SK-MEL-5 (cell line): ENCODE data around the gene TRPV4. TPM values are rescaled to one million over a fixed set of nuclear protein-coding genes. Genes with fewer than 3 reads are reported as not detected.

Source experiments
- DNase-seq: peaks from one replicate; pipeline ENCODE4 v3.0.0-alpha.2; 2016; ENCODE audit warnings: low read depth, low spot score
- in situ Hi-C: cut with HindIII; loops from 2 replicates; pipeline ENCODE4 v1.10.0; 2016; ENCODE audit warnings: low sequenced_read_pairs, high pct_unique_total_duplicates, low pct_unique_long_range_greater_than_20kb
- total RNA-seq: library from RNA; depleted of rRNA; stranded (reverse); fragments of >200 nt; shearing (Covaris generic); gene quantifications from 2 replicates; pipeline ENCODE4 v1.2.3, GENCODE V29; 2014

The TRPV4 gene
- total RNA-seq, 1 experiment from 2014 or later = 0.13 TPM

DNA sequence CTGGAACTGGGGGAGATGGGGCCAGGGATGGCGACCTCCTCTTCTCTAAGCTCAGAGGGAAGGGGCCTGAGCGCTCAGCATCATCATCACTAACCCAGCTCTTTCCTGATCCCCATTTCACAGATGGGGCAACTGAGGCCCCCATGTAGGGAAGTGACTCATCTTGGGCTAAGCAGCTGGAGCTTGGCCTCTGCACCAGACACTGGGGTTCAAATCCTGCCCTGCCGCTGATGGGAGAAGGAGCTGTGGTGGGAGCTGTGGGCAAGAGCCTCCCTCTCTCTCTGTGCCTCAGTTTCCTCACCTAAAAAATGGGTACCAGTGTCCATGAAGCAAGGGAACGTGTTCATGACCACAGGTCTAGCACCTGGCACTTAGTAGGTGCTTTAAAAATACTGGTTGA is 2.6 kb upstream of the TRPV4 start:
- DNase-seq = no peak
- in situ Hi-C loops = no loop called here

DNA sequence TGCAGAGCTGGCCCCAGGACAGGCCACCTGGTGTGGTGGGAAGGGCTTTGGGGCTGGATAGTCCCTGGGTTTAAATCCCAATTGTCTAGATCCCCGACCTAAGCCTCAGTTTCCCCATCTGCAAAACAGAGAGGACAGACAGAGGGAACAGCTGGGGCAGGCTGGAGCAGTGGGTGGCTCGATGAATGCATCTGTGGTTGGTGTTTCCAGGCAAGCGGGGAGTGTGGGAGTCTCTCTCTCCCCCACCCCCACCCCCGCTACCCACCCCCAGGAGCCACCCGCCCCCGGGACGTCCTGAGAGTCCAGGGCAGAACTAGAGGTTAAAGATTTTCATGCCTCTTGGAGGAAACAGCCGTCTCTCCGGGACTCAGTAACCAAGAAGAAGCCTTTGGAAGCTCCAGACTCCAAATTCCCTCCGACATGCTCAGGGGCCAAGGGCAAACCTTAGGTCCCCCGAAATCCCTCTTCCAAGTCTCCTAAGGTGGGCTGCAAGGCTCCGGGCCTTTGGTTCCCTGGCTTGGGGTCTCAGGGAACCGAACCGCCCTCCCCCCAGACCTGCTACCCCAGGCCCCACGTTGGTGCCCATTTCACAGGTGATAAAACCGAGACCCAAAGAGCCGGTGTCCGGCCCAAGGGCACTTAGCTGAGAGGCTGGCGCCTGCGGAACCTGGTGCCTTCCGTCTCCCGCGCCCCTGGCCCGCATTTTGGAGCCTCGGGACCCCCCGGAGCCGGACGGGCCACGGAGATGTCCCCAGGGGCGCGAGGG is 474 bp downstream of the TRPV4 start:
- in situ Hi-C loops = no loop called here

DNA sequence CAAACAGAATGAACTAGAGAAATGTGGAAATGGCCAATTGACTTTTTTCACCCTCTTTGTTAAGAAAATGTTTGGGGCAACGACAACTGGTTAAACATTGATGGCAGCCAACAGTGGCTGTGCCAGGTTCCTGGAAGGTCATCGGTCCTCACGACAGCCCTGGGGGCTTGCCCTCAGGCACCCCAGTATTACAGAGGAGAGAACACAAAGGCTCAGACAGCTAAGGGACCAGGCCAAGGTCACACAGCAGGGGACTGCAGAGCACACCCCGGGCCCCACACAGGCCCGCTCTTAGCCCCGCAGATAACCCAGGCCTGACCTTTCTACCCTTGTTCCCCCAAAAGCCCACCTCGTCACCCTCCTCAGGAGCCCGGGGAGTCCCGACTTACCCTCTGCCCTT is 1.3 kb downstream of the TRPV4 start:
- no peak for DNase-seq
- in situ Hi-C loops = no loop called here

More for the DNA sequence above, 474 bp downstream of the TRPV4 start:
- DNase-seq = no peak

DNA sequence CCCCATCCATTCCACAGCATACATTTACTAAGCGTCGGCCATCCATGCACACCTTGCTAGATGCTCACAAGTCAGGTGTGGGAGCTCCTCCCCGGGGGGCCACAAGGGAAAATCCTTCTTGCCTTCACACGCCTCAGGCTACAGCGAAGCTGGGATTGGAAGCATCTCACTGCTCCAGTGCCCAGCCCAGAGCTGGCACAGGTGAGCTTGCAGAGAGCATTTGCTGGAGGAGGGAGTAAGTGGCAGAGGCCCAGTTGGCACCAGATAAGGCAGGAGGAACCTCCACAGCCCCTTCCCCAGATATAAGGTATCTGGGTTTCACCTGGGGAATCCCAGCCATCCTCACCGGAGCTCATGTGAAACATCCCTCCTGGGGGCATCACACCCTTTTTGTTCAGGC is 1.8 kb downstream of the TRPV4 start:
- in situ Hi-C loops = no loop called here
- DNase-seq = no peak

DNA sequence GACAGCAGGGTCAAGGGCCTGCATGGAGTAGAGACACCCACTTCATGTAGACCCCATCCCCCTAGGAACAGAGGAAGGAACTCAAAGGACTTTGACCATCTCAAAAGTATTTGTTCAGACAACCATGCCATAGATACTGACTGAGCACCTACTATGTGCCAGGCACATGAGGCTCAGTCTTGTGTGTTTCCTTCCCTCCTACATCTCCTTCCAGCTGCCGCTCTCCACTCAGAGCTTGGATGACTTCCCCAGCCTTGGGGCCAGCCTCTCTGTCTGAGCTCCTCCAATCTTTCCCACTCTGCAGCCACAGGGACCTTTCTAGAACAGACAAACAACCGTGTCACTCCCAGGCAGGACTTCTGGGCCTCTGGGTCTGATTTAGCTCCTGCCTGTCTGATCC is 2.5 kb downstream of the TRPV4 start:
- in situ Hi-C loops = no loop called here

DNA sequence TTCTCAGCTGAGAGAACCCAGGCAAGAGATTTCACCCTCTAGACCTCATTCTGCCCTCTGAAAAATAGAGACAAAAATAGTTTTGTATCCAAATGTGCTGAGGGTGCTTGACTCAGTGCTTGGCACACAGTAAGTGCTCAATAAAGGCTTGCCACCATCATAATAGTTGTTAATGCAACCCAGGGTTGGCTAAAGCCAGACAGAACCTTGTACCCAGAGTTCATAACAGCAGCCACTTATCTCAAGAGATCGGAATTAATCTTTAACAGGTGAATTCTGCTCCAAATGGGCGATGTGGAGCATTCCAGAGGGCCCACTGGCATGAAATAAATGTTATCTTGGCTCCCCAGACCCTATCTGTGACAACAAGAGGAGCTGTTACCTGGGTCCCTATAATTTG is 2.9 kb downstream of the TRPV4 start:
- DNase-seq = no peak
- in situ Hi-C loops = no loop called here

More for the DNA sequence above, 2.5 kb downstream of the TRPV4 start:
- DNase-seq = no peak

DNA sequence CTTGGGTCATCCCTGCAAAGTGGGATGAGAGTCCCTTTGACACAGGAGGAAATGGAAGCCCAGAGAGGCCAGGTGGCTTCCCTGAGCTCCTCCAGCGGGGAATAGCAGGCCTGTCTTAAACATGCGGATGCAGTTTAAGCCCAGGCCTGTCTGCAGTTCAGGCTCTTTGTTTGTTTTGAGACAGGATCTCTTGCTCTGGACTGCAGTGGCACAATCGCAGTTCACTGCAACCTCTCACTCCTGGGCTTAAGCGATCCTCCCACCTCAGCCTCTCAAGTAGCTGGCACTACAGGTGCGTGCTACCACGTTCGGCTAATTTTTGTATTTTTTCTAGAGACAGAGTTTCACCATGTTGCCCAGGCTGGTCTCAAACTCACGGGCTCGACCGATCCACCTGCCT is 3.5 kb downstream of the TRPV4 start:
- DNase-seq = no peak
- in situ Hi-C loops = no loop called here

DNA sequence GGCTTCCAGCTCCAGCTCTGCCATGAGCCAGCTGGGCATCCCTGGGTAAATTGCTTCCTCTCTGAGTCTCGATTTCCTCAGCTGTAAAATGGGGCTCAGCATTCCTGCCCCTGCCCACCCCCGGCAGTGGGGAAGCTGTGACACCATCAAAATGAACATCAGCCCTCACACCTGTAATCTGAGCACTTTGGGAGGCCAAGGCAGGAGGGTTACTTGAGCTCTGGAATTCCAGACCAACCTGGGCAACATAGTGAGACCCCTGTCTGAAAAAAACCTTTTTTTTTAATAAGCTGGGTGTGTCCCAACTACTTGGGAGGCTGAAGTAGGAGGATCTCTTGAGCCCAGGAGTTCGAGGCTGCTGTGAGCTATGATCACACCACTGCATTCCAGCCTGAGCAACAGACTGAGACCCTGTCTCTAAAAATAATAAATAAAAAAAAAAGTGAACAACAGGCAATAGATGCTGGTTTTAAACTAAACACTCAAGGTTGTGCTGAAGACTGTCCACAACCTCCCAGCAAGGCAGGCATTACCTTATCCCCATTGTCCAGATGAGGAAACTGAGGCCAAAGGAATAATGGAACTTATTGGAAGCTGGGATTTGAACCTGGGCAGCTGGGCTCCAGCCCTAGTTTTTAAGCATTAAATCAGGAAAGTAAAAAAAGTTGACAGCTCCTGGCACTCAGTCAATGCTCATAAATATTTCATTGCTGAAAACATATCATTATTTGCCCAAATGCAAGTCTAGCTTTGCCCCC is 4.3 kb downstream of the TRPV4 start:
- in situ Hi-C loops = no loop called here
- DNase-seq = no peak

DNA sequence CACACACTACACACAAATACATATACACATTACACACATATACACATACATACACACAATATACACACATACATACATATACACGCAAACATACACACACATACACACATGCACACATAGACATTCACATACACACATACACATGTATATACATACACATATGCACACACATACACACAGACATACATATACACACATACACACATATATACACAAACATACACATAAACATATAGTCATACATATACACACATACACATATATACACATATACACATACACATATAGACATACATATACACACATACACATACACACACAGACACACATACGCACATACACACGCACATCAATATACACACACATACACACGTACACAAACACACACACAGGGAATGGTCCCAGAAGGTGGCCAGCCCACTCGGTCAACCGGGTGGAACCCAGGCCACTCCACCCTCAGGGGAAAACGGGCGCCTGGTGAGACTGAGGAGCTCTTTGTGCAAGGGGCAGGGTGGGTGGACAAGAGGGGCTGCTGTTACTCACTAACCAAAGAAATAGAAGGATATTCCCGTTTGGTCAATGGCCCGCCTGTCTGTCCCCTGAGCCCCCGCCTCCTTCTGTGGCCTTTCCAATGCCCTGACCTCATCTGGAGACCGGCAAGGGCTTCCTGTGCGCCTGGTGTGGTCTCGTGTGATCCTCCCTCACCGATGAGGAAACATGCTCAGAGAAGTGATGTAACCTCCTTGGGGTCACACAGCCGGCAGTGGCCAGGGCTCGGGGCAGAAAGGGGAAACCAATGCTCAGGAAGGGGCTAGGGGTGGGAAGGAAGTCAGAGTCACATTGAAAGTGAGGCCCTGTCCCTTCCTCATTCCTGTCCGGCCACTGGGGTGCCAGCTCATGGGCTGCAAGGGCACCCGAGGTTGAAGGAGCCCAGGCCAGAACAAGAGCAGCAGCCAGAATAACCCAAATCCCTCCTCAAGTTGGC is 5.3 kb downstream of the TRPV4 start:
- peak; percentile 45 for DNase-seq
- in situ Hi-C loops = no loop called here

DNA sequence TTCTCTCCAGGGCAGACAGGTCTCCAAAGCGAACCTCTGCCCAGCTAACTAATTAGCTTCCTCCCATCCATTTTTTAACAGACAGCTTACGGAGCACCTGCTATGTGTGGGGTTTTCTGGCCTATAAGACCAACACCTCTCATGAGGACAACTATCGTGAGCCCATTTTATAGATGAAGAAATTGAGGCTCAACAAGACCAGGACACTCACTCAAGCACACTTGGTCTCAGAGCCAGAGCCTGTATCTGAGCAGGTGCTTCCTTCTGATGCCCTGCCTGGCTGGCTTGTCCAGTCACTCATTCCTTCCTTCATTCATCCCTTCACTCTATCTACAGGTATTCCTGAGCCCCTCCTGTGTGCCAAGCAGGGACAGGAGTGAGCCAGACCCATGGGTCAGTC is 6.1 kb downstream of the TRPV4 start:
- in situ Hi-C loops = no loop called here
- no peak for DNase-seq

DNA sequence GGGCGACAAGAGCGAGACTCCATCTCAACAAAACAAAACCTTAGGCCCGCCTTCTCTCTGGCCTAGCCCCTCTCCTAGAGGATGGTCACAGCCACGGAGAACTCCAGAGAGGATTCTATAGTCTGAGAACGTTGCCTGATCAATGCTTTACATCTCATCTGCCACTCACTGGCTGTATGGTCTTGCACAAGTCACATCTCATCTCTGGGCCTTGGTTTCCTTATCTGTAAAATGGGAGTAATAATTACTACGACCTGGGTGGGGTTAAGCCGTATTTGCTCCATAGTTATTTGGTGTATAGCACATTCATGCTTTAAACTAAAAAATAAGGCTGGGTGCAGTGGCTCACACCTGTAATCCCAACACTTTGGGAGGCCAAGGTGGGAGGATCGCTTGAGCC is 8.5 kb downstream of the TRPV4 start:
- in situ Hi-C loops = no loop called here
- no peak for DNase-seq

DNA sequence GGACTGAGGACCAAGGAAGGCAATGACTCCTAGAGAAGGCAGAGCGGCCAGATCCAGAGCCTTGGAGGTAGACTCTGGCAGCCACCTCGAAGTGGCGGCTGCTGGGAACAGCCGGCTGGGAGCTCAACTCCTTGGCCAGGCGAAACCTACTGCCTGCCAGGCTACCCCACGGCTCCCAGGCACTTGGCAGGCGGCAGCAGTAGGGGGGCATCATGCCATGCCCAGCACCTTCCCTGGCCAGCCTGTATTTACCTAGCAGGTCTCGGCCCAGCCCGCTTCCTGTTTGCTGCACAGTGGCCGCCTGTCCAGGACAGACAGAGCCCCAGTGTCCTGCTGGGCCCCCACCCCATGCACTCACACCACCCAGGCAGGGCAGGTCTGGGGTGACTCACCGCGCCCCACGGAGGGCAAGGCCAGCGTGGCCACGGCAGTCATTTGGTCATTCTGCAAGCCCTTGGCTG is 10.2 kb downstream of the TRPV4 start:
- DNase-seq = no peak
- in situ Hi-C loops = no loop called here

DNA sequence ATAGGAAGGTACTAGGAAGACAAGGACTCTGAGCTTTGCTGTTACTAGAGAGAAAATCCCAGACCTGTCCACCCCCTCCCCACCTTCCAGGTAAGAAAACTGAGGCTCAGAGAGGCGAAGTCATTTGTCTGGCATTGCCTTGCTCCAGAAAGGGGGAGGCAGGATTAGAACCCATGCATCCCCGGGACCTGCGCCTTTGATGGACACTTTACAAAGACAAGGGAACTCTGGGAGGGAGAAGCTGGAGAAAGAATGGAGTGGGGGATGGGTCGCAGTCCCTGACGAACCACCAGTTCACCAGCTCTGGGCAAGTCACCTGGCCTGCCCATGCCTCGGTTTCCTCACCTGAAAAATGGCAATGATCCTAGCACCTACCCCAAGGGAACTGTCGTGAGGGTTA is 10.8 kb downstream of the TRPV4 start:
- no peak for DNase-seq
- in situ Hi-C loops = no loop called here

DNA sequence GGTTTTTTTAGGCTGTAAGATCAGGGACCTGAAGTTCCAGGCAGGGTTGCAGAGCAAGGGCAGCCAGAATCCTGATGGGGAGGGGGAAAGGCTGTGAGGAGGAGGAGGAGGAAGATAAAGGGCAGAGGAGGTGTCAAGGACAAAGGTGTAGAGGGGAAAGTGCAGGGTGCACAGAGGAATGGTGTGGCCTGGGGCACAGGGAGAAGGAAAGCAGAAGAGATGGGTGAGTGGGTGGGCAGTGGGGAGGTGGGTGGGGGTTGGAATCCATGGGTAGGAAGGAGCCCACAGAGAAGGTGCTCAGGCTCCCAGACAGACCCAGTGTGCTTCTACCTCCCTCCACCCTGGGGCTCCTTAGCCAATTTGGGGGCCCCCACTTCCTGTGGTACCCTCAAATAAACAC is 11.2 kb downstream of the TRPV4 start:
- no peak for DNase-seq
- in situ Hi-C loops = no loop called here

DNA sequence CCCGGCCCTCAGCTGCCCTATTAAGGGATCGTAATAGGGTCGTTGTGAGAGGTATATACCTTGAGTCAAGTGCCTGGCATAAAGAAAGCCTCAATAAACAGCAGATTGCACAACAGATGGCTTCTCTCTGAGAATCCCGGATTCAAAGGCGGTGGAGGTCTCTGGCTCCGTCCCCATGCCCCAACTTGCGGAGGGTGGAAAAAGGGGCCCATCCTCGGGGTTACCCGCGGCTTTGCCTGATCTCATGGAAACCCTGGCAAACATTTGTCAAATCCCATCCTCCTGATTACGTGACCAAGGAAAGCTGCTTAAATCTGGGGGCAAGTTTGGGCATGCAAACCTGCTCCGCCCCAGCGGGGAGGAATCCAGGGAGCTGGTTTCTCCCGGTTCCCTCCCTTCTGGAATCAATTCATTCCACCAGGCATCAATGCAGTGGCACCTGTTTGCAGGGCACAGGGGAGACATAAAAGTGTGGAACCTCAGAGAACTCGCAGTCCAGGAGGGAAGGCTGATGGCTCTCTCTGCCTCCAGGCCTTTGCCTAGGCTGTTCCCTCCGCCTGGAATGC is 12.3 kb downstream of the TRPV4 start:
- in situ Hi-C loops = no loop called here
- no peak for DNase-seq

DNA sequence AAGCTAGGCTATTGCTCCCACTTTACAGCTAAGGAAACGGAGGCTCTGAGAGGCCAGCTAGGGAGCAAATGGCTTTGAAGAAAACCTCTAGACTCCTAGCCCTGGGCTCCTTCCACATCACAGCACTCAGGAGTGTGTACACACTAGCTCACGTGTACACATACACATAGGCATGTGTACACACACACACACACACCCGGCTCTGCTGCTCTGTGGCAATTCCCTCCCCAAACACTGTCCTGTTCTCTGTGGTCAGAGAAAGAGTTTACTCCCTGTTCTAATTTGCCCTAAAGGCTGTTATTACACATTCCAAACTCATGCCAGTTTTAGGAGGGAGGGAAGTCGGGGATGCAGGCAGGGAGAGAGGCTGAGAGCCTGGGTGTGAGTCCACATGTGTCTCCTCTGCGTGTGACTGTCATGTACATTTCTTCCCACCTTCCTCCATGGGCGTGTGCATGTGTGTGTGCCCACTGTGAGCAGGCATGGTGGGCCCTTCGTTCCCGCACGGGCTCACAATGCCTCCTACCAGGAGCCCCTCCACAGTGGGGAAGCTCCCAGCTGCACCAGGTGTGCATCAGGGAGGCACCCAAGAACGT is 14.2 kb downstream of the TRPV4 start:
- in situ Hi-C loops = no loop called here
- DNase-seq = peak; percentile 79

DNA sequence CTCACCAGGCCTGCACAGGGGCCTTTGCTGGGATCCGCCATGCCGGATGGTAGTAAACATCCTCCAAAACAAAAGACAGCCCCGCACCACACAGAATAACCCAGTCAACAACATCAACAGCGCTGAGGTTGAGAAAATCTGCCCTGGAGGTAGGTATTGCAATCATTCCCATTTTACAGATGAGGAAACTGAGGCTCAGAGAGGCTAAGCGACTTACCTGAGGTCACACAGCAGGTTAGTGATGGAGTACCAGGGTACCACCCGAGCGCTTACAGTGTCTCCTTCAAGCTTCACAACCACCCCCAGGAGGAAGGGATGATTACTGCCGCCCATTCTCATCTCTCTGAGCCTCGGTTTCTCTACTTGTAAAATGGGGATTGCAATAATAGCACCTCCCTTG is 14.9 kb downstream of the TRPV4 start:
- in situ Hi-C loops = no loop called here
- DNase-seq = no peak
